GM10847 (cell line): ENCODE data around the gene IQSEC1.

Experiments used
- POLR2A ChIP-seq: IDR thresholded peaks from 2 replicates; pipeline ENCODE4 v1.6.1; 2011; ENCODE audit not compliant: insufficient read length; ENCODE audit errors: extremely low read depth

The IQSEC1 gene

DNA sequence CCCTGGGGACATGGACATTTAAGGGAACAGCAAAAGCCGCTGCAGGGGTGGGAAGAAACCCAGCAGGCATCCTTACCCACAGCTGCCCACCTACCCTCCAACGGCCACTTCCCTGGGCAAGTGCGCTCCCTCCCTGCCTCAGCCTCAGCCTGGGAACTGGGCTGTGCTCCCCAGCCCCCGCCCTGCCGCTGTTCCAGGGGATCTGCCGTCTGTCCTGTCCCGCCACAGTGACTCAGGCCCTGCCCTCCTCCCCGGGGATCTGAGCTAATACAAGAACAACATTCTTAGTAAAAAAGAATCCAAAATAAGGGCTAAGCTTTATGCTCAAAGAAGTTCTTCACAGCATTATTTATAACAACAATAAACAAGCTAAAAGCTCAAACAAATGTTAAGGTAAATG is 7.4 kb upstream of the IQSEC1 start:
- no peak for TF ChIP-seq POLR2A

GRCh38 chr3:13080026-13080425 is 6.8 kb upstream of the IQSEC1 start:
- no peak for TF ChIP-seq POLR2A

DNA sequence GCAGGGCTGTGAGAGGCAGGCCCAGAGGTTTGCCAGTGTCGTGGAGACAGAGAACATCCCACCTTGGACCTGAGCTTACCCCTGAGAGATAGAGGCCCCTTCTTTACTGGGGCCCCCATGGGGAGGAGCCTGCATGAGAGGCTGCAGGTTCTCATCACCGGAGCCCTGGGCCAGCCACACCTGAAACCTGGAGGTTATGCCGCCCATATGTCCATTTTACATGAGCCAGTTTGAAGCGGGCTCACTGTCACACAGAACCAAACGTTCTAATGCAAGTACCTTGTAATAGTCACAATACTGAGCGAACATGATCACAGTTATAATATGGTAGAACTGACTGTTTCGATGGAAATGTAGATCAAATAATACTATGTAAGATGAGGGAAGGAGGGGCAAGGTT is 6.3 kb upstream of the IQSEC1 start:
- no peak for TF ChIP-seq POLR2A

GRCh38 chr3:13079051-13079450 is 5.8 kb upstream of the IQSEC1 start:
- TF ChIP-seq POLR2A: no peak

DNA sequence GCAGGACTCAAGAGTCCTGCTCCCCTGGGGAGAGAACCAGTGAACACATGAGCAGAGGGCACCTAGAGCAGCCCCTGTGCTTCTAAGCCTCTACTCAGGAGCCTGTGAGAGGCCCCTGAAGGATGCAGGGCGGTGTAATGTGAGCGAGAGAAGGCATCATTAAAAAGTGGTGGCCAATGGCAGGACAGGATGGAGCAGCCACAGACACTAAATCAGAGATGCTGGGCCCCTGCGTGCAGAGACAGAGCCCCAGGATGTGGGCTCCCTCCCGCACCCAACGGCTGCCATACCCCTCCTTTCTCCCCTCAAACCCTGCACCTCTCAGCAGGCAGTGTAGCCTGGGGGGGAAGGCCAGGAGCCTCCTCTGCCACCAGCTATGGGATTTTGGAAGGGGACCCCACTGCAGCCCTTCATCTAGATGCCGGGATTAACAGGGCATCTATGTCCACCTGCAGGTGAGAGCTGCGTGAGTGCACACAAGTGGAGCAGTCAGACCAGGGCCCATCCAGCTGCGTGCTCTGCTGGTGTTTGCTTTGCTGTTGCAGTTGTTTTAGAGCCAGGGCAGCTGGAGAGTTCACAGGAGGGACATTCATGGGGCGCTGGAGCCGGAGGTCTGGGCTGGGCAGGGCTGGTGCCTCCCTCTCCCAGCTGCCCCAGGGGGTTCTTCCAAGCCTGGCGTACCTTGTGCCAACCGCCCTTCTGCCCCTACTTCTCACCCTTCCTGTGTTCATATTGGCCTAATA is 5.1 kb upstream of the IQSEC1 start:
- no peak for TF ChIP-seq POLR2A

GRCh38 chr3:13077431-13078162 is 4.4 kb upstream of the IQSEC1 start:
- TF ChIP-seq POLR2A: no peak

DNA sequence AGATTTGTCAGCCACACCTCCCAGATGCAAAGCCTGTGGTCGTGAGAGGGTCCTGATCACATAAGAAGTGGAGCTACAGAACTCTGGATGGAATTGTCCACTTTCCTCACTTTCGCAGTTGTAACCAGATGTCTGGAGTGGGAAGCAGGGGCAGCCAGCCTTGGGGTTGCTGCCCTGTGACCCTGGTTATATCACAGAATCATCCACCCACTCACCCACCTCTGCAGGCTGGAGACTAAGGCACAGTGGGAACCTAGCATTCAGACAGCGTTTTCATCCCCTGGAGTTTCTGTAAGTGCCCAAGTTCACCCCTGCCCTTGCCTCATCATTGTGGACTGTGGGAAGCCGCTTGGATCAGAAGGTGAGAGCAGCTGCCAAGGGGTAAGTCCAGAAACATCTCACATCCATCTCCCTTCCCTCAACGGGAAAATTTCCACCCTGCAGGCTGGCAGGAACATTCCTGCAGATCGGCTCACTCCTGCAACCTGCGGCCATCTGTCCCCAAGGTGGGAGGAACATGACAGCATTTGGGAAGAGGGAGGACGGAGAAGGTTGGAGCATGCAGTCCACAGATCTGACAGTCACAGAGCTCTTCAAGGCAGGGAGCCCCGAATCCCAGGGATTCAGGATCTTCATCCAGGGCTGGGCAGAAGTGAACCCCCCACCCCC is 2.9 kb upstream of the IQSEC1 start:
- no peak for TF ChIP-seq POLR2A

GRCh38 chr3:13075318-13075717 is 2.1 kb upstream of the IQSEC1 start:
- TF ChIP-seq POLR2A: no peak

- TF ChIP-seq POLR2A: no peak
These were observed 762 bp upstream of the IQSEC1 start for GRCh38 chr3:13074006-13074375.

DNA sequence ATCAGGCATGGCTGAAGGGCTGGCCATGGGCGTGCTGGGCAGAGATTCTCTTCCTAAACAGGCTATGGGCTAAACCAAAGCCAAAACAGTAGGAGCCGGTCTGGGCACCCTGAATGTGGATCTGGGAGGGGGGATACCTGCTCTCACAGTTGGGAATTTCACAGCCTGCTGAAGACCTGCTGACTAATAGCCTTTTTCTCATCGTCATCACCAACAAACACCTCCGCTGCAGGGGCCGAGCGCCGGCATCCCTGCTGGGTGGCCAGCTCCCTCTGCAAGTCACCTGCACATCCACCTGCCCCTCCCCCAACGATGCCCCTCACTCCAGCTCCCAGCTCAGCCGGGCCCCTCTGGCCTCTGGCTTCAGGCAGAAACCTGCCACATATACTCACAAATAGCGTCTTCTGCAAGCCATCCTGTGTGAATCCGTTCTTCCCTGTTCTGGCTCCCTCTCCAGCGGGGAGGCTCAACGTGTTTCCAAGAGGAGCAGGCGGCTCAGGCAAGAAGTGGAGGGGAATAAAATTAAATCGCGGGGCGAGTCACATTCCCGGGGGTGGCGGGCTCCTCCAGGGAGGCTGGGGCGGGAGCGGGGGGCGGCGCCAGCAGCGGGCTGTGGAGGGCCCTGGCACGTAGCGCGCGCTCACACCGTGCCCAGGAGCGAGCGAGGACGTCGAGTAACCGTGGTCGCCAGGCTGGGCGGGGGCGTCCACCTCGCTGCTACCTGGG is 466 bp downstream of the IQSEC1 start:
- no peak for TF ChIP-seq POLR2A

DNA sequence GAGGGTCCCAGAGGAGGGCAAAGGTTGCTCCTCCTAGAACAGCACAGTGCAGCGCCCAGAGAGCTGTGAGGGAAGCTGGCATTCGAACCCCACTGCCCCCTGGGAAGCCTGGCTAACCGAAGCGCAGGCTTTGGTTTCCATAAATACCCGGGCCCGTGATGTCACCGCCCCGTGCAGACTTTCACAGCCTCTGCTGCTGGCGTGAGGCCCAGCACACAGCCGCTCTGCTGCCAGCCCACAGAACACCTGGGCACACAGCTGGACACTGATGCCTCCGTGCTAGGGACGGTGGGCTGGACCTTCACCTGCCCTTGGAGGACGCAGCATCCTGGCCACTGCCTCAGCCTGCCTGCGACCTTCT is 1.0 kb downstream of the IQSEC1 start:
- TF ChIP-seq POLR2A: no peak

DNA sequence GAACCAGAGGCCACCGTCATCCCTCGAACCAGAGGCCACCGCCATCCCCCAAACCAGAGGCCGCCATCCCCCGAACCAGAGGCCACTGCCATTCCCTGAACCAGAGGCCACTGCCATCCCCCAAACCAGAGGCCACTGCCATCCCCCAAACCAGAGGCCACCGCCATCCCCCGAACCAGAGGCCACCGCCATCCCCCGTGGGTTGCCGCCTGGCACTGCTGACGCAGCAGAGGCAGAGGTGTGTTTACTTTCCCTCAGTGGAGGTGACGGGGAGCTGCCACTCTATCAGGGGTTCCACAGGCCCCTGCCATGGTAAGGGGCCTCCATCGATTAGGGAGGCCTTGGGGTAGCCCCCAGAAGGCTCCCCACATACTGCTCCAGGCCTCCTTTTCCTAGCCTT is 1.5 kb downstream of the IQSEC1 start:
- TF ChIP-seq POLR2A: no peak

- no peak for TF ChIP-seq POLR2A
These were observed 2.7 kb downstream of the IQSEC1 start for GRCh38 chr3:13070391-13071070.

GRCh38 chr3:13069495-13069894 is 3.7 kb downstream of the IQSEC1 start:
- peak; percentile 27 for TF ChIP-seq POLR2A
